Activated CD4-positive, CD25-positive, alpha-beta regulatory T cell treated with anti-CD3 and anti-CD28 coated beads, Interleukin-2, amount 50 U/mL, for 72 hours (primary cell): ENCODE measurements around the gene NELL1.
"Not testable (repeated sequence)": the region's sequence is repeated elsewhere in the genome, so short reads cannot be mapped to it uniquely, and the experiment has no call there.

Experiments used
- DNase-seq: peaks from one replicate; pipeline ENCODE4 v3.0.0; 2021

The NELL1 gene

DNA sequence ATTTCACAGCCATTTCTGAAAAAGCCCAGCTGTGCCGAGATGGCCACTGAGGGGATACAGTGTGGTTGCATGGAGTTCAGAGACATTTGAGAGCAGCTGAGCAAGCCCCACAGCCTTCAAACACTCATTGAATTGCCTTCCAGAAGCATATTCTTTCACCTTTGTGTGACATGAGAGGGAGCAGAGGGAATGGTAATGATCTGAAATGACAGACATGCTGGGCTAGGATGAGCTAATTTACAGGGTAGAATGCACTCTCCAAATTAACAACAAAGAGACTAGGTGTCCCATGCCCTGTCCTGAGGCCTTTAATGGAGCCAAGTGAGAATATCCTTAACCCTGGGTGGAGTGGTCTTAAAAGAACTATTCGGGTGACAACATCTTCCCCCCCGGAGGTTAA lies 585.4 kb downstream of the NELL1 start:
- no peak for DNase-seq

DNA sequence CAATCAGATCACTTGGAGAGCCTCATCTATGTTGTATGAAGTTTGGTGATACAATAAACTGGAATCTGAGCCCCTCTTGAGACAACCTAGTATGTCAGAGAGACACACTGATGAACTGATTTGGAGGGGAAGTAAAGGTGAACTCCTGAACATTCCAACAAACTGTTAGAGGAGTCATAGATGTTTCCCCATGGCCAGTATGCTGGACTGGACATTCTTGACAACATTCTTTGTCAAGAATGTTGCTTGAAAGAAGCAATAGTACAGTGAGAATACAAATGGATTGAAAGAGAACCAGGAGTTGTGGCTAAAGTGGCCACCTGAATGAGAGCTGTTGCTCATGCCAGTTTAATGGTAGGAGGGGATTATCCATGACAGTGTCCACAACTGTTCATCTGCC lies 588.1 kb downstream of the NELL1 start:
- no peak for DNase-seq

DNA sequence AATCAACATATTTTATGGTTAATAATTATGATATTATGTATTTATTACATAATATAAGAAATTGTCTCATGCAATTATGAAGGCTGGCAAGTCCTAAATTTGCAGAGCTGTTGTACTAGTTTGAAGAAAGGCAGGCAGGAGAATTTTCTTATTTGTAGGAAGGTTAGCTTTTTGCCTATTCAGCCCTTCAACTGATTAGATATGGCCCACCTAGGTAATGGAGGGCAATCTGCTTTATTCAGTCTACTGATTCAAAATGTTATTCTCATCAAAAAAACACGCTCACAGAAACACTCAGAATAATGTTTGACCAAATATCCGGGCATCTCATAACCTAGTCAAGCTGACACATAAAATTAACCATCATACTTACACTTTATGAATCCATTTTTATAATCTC lies 589.0 kb downstream of the NELL1 start:
- no peak for DNase-seq

DNA sequence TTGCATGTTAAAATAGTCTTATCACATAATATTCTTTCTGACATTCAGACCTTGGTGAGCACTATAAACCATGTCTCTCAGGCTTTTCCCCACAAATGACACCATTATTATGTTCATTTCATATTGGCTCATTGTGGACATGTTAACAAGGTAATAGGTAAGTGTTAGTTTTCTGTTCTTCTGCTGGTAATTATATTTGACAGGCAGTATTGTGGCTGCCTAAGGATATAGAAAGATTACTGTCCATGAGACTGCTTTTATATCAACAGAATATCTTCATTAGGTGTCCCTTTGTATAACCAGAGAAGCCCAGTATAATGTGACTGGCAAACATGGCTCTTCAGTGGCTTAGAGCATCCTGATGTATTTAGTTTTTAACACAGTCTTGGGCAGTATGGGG lies 590.7 kb downstream of the NELL1 start:
- DNase-seq, result no peak

DNA sequence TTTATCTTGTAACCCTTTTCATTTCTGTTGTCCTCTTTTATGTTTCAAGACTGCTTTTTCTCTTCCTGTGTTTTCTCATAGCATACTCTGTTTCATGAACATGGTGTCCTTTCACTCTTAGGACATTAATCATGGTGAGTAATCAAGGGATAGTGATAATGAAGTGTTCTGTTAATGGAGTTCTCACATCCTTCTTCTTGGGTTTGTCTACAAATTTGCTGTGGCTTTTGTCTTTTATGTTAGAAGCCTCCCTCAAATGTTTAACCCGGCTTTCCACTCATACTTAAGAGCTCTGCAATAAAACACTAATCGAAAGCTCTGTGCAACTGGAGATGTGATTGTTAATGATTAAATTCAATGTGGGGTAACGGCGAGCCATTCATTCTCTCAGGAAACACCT lies 593.6 kb downstream of the NELL1 start:
- no peak for DNase-seq

DNA sequence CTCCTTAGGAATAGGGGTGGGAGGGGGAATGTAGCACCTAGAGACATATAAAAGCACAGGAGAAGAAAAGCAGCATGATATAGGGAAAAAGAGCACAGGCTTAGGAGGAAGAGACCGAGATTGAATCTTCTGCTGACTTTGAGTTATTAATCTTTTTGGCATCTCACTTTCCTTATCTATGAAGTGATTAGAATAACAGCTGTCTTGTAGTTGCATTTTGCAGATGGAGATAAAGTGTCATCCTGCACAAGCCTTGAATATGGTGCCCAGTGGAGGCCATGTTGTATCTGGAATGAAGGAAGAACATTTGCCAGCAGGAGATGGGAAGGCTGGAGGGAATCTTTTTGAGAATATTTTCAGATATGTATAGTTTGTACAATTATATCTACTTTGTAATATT lies 594.7 kb downstream of the NELL1 start:
- DNase-seq, result no peak

DNA sequence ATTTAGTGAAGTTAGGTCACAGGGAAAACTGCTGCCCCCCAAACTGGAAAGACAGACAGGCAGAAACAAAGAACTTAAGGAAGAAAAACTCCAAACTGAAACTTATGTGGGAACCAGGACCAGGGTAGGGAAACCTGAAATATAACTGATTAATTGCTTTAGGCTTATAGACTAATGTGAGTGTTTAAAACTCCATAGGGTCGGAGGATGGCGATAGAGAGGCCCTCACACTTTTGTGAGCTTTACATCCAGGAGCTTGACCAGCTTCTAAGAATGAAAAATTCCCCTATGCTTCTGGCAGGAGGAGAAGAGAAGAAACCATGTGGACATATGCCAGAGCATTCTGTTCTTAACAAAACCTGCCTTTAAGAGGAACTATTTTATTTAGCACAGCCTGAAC lies 598.6 kb downstream of the NELL1 start:
- no peak for DNase-seq

DNA sequence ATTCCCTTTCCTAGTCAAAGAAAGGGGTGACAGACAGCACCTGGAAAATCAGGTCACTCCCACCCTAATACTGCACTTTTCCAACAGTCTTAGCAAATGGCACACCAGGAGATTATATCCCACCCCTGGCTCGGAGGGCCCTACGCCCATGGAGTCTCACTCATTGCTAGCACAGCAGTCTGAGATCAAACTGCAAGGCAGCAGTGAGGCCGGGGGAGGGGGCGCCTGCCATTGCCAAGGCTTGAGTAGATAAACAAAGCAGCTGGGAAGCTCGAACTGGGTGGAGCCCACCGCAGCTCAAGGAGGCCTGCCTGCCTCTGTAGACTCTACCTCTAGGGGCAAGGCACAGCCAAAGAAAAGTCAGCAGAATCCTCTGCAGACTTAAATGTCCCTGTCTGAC lies 602.8 kb downstream of the NELL1 start:
- not testable (repeated sequence) for DNase-seq

DNA sequence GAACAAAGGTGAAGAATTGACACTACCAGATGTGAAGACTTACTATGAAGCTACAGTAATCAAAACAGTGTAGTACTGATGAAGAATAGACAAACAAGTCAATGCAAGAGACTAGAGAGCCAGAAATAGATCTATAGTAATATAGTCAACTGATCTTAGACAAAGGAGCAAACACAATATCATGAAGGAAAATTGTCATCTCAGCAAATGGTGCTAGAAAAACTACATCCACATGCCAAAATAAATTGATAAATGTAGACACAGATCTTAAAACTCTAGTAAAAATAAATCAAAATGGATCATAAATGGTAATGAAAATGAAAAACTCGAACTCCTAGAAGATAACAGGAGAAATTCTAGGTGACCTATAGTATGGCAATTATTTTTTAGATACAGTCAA lies 609.5 kb downstream of the NELL1 start:
- no peak for DNase-seq

DNA sequence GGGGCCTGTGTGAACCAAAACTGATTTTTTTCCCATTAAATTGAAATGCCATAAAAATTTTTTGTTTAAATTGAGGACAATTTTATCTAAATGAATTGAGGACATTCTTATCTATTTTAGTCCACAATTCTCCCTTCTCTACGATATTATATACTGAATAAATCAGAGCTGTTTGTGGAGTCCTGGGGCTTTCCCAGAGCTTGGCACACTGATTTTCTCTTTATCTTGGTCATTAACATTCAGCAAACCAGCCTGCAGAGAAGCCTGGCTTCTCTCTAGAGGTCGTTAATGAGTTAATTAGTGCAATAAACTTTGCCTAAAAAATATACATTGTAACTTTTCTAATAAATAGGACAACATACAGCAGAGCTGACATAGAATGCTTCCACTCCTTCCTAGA lies 615.7 kb downstream of the NELL1 start:
- no peak for DNase-seq

DNA sequence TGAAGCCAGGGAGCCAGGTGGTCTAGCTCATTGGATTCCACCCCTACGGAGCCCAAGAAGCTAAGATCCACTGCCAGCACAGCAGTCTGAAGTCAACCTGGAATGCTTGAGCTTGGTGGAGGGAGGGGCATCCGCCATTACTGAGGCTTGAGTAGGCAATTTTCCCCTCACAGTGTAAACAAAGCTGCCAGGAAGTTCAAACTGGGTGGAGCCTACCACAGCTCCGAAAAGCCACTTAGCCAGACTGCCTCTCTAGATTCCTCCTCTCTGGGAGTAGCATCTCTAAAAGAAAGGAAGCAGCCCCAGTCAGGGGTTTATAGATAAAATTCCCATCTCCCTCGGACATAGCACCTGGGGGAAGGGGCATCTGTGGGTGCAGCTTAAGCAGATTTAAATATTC lies 620.3 kb downstream of the NELL1 start:
- no peak for DNase-seq

DNA sequence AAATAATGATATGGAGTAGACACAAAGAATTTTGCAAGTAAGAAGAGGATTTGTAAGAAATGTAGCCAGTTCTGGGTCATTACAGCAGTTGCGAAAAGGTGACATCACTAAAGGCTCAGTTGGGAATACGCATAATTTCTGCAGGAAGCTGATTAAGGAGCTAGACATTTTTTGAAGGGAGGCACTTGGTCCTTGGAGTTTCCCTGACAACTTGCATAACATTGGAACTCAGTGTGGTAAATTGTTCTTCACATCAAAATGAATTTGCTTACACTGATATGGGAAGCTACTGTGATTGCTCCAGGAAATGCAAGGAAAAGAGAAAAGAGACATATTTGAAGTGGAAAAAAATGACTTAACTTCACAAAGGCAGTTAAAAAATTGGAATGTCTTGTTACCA lies 626.1 kb downstream of the NELL1 start:
- no peak for DNase-seq

DNA sequence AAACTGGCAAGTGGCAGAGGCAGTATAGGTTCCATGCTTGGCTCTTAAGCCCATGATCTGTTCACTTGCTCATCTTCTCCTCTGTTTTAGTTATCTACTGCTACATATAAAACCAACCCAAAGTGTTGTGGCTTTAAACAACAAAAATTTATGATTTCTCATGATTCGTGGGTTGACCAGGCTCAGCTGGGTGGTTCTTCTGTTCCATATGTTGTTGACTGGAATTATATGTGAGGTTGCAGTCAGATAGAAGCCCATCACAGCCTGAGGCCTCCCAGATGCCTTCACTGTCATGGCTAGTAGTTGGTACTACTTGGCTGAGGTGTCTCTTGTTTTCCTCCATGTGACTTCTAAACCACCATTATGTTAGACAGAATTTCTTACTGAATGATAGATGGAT lies 632.6 kb downstream of the NELL1 start:
- DNase-seq, result no peak

DNA sequence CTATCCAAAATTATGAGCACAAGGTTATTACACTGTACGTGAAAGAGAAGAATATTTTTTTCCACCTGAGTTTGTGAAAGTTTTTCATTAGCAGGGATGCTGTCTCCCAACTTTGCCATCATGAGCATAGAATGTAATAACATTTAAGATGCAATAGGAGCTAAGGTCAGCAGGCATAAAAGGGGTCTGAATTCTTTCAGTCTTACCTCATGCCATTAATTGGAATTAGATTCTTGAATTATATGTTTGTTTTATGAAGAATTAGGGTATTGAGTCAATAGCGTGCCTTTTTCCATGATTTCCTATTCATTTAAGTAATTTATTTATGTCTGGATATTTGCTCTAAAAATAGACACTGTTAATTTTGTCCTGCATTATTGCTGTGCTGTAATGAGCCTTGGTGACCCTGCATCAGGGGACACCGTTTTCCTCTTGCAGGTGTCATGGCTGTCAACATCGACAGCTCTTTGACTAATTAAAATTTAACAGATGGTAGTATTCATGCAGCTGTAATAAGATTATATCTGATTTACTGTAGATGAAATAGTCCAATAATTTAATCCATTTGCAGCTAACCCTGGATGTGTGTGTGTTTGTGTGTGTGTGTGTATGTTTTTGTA lies 637.5 kb downstream of the NELL1 start:
- no peak for DNase-seq

DNA sequence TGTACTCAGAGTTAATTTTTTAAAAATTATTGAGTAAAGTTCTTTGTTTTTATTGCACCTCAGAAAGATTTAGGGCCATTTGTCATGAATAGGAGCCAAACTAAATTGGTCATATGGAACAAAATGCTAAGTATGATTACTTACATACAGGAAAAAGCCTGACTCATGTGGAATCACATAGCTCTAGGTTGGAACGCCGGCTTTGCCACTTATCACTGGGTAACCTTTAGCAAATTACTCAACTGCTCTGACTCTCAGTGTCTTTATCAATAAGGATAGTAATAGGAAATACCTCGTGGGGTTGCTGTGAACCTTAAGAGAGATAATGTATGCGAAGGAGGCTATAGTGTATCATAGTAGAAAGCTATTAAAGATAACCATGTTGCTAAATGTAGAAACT lies 638.5 kb downstream of the NELL1 start:
- DNase-seq, result no peak

DNA sequence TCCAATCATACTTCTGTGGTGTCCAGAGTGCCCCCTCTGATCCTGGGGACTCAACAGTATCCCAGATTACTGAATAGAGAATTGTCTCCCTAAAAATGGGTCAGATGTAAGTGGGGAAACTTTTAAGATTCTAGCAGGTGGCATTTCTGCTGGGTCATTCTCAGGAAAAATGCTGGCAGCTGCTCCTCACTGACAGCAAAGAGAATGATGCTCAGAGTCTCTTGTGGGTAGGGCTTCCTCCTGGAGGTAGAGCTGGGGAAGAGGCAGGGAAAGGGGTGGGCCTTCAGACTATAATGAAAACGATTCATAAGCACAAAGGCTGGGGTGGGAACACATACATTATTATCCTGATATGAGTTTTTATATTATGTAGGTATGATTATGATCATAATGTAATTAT lies 647.2 kb downstream of the NELL1 start:
- DNase-seq, result no peak

DNA sequence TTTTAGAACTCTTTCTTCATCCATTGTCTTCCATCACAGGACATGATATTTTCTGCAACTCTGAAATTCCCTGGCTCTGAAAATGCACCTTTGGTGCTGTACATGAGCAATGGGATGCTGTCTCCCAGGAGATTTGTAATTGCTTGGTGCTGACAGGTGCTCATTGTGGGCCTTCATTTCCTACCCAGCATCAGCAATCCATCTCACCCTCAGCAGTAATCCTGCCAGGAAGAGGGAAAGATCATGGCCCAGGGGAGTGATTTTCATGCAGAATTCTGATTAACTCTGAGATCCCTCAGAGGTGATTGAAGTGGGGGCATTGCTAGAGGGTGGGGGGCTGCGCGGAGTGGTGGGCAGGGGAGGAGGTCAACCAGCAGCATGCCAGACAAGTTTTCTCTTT lies 651.7 kb downstream of the NELL1 start:
- DNase-seq, result no peak

DNA sequence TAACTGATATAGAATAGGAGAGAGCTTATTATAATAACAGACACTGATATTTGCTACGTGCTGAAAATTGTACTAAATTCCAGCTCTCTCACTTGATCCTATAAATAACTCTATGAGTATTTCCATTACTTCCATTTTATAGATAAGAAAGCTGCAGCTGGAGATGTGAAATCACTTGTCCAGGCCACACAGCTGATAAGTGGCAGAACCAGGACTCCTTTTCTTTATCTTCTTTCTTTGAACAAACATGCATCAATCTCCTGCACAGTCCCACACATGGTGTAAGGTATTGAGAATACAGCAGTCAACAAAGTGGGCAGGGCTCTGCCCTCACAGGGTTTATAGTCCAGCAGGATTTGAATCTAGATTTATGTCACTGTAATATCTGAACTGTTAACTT lies 652.1 kb downstream of the NELL1 start:
- no peak for DNase-seq

DNA sequence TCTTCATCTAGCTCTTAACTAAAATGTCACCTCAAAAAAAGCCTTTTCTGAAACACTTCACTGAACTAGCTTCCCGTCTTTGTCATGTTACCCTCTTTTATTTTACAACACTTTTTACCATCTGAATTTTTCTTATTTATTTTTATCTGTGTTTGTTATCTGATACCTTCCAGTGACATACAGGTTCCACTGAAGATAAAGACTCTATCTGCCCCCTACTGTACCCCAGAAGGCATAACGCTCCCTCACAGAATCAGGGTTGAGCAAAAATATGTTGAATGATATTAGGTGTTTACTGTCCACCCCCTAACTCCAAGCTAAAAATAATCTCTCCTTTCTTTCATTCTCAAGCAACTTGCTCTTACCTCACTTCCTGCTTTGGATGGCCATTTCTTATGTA lies 654.2 kb downstream of the NELL1 start:
- no peak for DNase-seq

DNA sequence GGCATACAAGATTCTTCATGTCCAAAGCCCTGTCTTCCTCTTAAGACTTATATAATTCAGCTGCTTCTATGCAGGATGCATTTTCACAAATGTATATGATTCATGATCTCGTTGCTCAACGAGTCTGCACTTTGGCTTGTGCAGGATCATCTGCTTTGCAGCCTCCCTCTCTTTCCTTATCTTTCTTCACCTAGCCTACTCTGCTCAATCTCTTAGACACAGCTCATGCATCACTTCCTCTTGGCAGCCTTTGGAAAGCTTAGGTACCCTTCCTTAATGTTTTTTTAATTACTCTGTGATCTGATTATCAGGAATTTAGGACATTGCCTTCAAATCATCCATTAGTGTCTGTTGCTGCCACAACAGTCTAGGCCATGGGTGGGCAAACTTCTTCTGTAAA lies 673.8 kb downstream of the NELL1 start:
- no peak for DNase-seq

DNA sequence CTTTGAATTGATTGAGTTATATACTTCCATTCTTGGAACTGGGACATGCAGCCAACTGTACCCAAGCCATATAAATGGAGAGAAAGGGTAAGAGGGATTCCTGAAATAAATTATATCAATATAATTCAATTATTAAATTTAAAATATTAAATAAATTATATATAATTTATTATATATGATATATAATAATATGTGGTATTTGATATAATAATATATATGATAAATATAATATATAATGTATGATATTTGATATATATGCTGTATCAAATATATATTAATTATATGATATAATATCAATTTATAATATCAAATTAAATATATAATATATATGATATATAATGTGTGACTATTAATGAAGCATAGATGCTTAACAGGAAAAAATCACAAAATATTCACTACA lies 677.0 kb downstream of the NELL1 start:
- DNase-seq, result no peak

DNA sequence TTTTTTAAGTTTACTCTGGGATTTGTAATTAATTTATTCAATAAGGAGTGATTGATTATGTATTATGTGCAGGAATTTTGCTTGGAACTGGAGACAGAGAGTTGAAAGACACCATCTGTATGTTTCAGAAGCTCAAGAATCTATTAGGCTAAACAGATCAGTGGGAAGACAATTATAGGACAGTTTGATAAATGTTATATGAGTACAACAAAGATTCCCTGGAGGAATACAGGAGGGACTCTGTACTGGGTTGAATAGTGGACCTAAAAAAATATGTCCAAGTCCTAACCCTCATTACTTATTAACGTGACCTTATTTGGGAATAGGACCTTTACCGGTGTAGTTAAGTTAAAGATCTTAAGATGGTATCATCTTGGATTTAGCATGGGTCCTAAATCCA lies 681.2 kb downstream of the NELL1 start:
- no peak for DNase-seq

DNA sequence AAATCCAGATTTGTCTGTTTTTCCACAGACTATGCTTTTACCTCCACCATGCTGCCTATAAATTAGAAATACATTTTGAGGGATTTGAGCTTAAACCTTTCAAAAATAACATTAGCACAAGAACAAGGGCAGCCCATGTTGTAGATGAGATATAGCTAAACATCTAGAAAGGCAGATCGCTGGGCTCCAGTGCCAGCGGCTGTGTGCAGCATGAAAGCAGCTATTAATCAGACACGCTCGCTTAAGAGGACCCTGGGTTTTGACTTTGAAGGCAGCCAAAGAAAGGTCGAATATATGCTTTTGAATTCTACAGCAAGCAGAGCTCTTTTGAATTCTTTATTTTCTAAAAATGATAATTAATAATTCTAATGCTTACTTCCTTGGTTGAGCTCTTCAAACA lies 684.0 kb downstream of the NELL1 start:
- no peak for DNase-seq

DNA sequence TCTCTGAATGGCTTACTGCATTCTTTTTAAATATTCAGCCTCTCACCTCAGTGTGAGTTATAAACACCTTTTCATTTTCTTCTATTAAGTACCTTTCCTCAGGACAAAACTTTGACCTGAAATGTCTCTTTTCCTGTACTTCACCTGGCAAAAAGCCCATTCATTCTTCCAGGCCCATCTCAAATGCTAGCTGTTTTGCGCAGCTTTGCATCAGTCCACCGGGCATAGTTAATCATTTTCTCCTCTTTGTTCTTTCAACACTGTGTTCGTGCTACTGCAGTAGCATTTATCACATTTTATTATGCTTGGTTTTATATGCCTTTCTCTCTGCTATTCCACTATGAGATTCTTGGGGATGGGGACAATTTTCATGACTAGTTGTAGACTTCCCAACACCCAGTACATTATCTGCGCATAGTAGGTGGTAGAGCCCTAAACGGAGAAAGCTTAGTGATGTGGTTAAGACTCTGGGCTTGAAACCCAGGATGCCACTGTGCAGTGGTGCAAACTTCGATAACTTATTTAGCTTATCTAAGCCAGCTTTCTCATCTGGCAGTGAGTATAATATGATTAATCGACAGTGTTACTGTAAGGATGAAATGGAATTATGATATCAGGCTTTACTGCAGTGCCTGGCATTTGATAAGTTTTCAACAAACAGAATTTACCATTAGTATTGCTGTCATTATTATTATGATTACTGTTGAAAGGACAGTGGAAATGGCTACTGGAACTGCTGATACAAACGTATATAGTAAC lies 695.7 kb downstream of the NELL1 start:
- no peak for DNase-seq

DNA sequence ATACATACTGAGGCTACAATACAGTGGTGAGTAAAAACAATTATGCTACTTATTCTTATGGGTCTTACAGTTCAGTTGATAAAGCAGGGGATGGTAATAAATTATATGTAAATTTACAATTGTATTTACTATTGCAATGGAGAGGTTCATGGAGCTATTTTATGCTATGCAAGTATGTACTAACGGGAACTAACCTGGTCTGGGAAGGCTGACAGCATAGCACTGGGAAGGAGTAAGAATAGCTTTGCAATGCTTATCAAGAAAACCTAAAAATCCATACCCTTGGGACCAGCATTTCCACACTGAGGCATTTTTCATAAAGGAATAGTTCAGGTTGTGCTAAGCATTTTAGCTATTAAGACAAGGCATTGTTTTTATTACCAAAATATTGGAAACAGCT lies 700.6 kb downstream of the NELL1 start:
- no peak for DNase-seq
